Measurements from ENCODE around the gene MAP7.

MAP7 gene

GRCh38 chr6:136527831-136528230 lies 22.4 kb downstream of the MAP7 start:
- DNase-seq = no peak

- DNase-seq = no peak
These were observed 23.3 kb downstream of the MAP7 start for GRCh38 chr6:136526937-136527336.

GRCh38 chr6:136526196-136526930 lies 23.9 kb downstream of the MAP7 start:
- DNase-seq = no peak

- DNase-seq = no peak
These were observed 24.5 kb downstream of the MAP7 start for GRCh38 chr6:136525586-136526195.

- no peak for DNase-seq
These were observed 25.2 kb downstream of the MAP7 start for GRCh38 chr6:136524936-136525413.

- no peak for DNase-seq
These were observed 25.8 kb downstream of the MAP7 start for GRCh38 chr6:136524339-136524935.

GRCh38 chr6:136523196-136523595 lies 27.0 kb downstream of the MAP7 start:
- no peak for DNase-seq

GRCh38 chr6:136522636-136523035 lies 27.6 kb downstream of the MAP7 start:
- DNase-seq = no peak

- DNase-seq = no peak
These were observed 28.3 kb downstream of the MAP7 start for GRCh38 chr6:136521911-136522310.

- DNase-seq = no peak
These were observed 28.8 kb downstream of the MAP7 start for GRCh38 chr6:136521427-136521826.

- DNase-seq = no peak
These were observed 29.7 kb downstream of the MAP7 start for GRCh38 chr6:136520517-136520916.

- DNase-seq = no peak
These were observed 32.6 kb downstream of the MAP7 start for GRCh38 chr6:136517582-136517981.

- no peak for DNase-seq
These were observed 33.2 kb downstream of the MAP7 start for GRCh38 chr6:136517002-136517401.

- DNase-seq = no peak
These were observed 35.6 kb downstream of the MAP7 start for GRCh38 chr6:136514591-136514990.

- no peak for DNase-seq
These were observed 38.3 kb downstream of the MAP7 start for GRCh38 chr6:136511926-136512325.

- DNase-seq = no peak
These were observed 38.8 kb downstream of the MAP7 start for GRCh38 chr6:136511397-136511796.

GRCh38 chr6:136510782-136511181 lies 39.4 kb downstream of the MAP7 start:
- no peak for DNase-seq

GRCh38 chr6:136510299-136510698 lies 39.9 kb downstream of the MAP7 start:
- no peak for DNase-seq

GRCh38 chr6:136508725-136509392 lies 41.4 kb downstream of the MAP7 start:
- DNase-seq = no peak

- DNase-seq = no peak
These were observed 44.0 kb downstream of the MAP7 start for GRCh38 chr6:136506124-136506799.

GRCh38 chr6:136503303-136504029 lies 46.8 kb downstream of the MAP7 start:
- DNase-seq = no peak

GRCh38 chr6:136502786-136503185 lies 47.4 kb downstream of the MAP7 start:
- DNase-seq = no peak

Data from SW 1271 (cell line).